HPDE6-E6E7 (cell line): ENCODE data around the gene CLDN17.

ENCODE experiments used
- DNase-seq: peaks from one replicate; pipeline ENCODE4 v3.0.0; 2011; ENCODE audit warnings: missing footprints; ENCODE audit errors: extremely low spot score

The CLDN17 gene

GRCh38 chr21:30166705-30167104 lies at the start of gene CLDN17:
CLDN17 (minus strand) TSS chr21:30166805; CDS start chr21:30166617, 188 bp downstream.
- DNase-seq: no peak

GRCh38 chr21:30216041-30216723 lies 49.6 kb upstream of the CLDN17 start, which contains the start of gene CLDN8:
CLDN8 (minus strand) TSS chr21:30216097; CDS start chr21:30215925, 172 bp downstream.
- DNase-seq: no peak

GRCh38 chr21:30211071-30211470 lies 44.5 kb upstream of the CLDN17 start:
- no peak for DNase-seq

GRCh38 chr21:30209601-30210000 lies 43.0 kb upstream of the CLDN17 start:
- no peak for DNase-seq

GRCh38 chr21:30207252-30207579 lies 40.6 kb upstream of the CLDN17 start:
- DNase-seq: no peak

GRCh38 chr21:30206551-30207251 lies 40.1 kb upstream of the CLDN17 start:
- peak; percentile 7 for DNase-seq

- DNase-seq: no peak
Observed at GRCh38 chr21:30200000-30200399, 33.4 kb upstream of the CLDN17 start.

GRCh38 chr21:30194701-30195299 lies 28.2 kb upstream of the CLDN17 start:
- DNase-seq: peak; percentile 17

- DNase-seq: no peak
Observed at GRCh38 chr21:30193201-30193600, 26.6 kb upstream of the CLDN17 start.

- DNase-seq: no peak
Observed at GRCh38 chr21:30190554-30190953, 23.9 kb upstream of the CLDN17 start.

GRCh38 chr21:30189773-30190172 lies 23.2 kb upstream of the CLDN17 start:
- DNase-seq: no peak

- DNase-seq: no peak
Observed at GRCh38 chr21:30186242-30186641, 19.6 kb upstream of the CLDN17 start.

- DNase-seq: no peak
Observed at GRCh38 chr21:30168086-30168485, 1.5 kb upstream of the CLDN17 start.

GRCh38 chr21:30166171-30166570 lies 434 bp downstream of the CLDN17 start:
- no peak for DNase-seq

GRCh38 chr21:30164796-30165195 lies 1.8 kb downstream of the CLDN17 start:
- peak; percentile 68 for DNase-seq

- no peak for DNase-seq
Observed at GRCh38 chr21:30153697-30154340, 12.8 kb downstream of the CLDN17 start.

- no peak for DNase-seq
Observed at GRCh38 chr21:30152792-30153191, 13.8 kb downstream of the CLDN17 start.

- DNase-seq: no peak
Observed at GRCh38 chr21:30148906-30149305, 17.7 kb downstream of the CLDN17 start.

- peak; percentile 63 for DNase-seq
Observed at GRCh38 chr21:30146558-30147282, 19.9 kb downstream of the CLDN17 start.

GRCh38 chr21:30138483-30138882 lies 28.1 kb downstream of the CLDN17 start:
- no peak for DNase-seq

GRCh38 chr21:30129246-30129645 lies 37.4 kb downstream of the CLDN17 start:
- DNase-seq: no peak

- DNase-seq: peak; percentile 40
Observed at GRCh38 chr21:30126576-30126975, 40.0 kb downstream of the CLDN17 start.
